Measurements from ENCODE around the gene PCYT2.

DNA sequence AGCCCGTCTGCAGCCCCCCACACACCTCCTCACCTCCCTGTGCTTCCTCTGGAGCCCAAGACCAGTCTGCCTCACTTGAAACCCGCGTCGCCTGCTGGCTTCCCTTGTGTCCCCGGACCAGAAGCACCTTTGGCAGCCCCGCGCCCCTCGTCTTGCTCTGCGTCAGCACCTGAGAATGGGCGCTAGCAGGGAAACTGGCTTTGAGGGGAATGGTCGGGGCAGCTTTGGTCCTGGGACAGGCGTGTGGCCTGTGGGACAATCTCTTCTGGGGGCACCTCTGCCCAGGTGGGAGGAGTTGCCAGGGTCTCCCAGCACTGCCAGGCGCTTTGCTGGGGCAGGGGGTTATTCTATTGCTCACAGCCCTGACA lies 20.0 kb upstream of the PCYT2 start:
- TF ChIP-seq, protein P1, sequence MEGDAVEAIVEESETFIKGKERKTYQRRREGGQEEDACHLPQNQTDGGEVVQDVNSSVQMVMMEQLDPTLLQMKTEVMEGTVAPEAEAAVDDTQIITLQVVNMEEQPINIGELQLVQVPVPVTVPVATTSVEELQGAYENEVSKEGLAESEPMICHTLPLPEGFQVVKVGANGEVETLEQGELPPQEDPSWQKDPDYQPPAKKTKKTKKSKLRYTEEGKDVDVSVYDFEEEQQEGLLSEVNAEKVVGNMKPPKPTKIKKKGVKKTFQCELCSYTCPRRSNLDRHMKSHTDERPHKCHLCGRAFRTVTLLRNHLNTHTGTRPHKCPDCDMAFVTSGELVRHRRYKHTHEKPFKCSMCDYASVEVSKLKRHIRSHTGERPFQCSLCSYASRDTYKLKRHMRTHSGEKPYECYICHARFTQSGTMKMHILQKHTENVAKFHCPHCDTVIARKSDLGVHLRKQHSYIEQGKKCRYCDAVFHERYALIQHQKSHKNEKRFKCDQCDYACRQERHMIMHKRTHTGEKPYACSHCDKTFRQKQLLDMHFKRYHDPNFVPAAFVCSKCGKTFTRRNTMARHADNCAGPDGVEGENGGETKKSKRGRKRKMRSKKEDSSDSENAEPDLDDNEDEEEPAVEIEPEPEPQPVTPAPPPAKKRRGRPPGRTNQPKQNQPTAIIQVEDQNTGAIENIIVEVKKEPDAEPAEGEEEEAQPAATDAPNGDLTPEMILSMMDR (IDR thresholded peaks at IDR 0.05; ENCODE audit: extremely low read depth in 1 of 2, insufficient read depth in 1 of 2, low read depth in 1 of 2, low read length in 2 of 2) = no peak
- TF ChIP-seq POLR2AphosphoS5 (IDR thresholded peaks at IDR 0.05; ENCODE audit: insufficient read depth, low read depth, low read length) (peak; percentile 6), JUN (IDR thresholded peaks at IDR 0.05; ENCODE audit: borderline replicate concordance, insufficient read depth, insufficient read length, low read depth) (no peak), POLR2A (IDR thresholded peaks at IDR 0.05; ENCODE audit: low read depth, low read length) (no peak), FOS (IDR thresholded peaks at IDR 0.05; ENCODE audit: borderline replicate concordance, insufficient read depth, low read length) (no peak), EZH2 (IDR thresholded peaks at IDR 0.05; ENCODE audit: borderline replicate concordance, low read depth, low read length, severe bottlenecking) (no peak), GATA2 (IDR thresholded peaks at IDR 0.05; ENCODE audit: insufficient read depth, insufficient read length, low read depth, low read length) (no peak), MYC (IDR thresholded peaks at IDR 0.05; ENCODE audit: low read depth, low read length) (no peak)
- TF ChIP-seq, protein P2, sequence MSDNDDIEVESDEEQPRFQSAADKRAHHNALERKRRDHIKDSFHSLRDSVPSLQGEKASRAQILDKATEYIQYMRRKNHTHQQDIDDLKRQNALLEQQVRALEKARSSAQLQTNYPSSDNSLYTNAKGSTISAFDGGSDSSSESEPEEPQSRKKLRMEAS (IDR thresholded peaks at IDR 0.05; ENCODE audit: insufficient read depth, insufficient read length) = no peak

Data from endothelial cell of umbilical vein (primary cell).